ENCODE measurements around the gene GABARAP. TPM values are rescaled to one million over a fixed set of nuclear protein-coding genes. Genes with fewer than 3 reads are reported as not detected.
A peak's percentile ranks its signal among the peaks of the same experiment; 100 is the strongest.

Gene GABARAP
- polyA plus RNA-seq, 1 donor (not counting 4 experiments of a cell fraction or from before 2014, with no cell fraction given), result 271 TPM

DNA sequence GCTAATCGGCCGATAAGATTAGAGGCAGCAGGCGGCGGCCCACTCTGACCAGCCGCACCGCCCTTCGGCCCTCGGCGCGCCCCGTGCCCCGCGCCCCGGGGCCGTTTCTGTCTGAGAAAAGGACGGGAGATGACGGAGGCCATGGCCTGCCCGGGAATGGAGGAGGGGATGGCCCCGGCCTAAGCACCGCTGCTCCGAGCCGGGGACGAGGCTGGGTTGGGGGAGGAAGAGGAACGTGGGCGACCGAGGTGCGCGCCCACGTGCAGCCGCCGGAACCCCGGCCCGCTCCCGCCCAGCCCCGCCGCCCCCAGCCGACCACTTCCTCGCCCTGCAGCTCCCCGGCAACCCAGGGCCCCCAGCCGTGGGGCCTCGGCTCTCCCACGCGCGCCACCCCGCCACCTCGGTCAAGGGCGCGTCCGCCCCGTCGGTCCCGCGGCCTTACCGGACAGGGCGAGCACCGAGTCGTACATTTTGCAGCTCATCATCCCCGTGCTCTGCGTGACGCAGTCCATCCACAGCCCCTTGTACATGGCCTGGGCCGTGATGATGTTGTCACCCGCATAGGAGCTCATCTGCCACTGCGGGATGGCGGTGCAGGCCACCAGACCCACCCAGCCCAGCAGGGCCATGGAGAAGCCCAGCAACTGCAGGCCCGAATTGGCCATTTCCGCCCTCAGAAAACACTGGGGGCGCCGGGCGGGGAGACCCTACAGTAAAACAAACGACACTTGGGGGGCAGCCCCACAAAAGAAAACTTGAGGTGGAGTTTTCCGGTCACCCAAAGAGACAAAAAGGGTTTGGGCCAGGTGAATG lies 19.3 kb upstream of the GABARAP start:
- TF ChIP-seq, protein P1, sequence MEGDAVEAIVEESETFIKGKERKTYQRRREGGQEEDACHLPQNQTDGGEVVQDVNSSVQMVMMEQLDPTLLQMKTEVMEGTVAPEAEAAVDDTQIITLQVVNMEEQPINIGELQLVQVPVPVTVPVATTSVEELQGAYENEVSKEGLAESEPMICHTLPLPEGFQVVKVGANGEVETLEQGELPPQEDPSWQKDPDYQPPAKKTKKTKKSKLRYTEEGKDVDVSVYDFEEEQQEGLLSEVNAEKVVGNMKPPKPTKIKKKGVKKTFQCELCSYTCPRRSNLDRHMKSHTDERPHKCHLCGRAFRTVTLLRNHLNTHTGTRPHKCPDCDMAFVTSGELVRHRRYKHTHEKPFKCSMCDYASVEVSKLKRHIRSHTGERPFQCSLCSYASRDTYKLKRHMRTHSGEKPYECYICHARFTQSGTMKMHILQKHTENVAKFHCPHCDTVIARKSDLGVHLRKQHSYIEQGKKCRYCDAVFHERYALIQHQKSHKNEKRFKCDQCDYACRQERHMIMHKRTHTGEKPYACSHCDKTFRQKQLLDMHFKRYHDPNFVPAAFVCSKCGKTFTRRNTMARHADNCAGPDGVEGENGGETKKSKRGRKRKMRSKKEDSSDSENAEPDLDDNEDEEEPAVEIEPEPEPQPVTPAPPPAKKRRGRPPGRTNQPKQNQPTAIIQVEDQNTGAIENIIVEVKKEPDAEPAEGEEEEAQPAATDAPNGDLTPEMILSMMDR (optimal IDR thresholded peaks at IDR 0.05 in 1 of 3, IDR thresholded peaks at IDR 0.05 in 1 of 3, conservative IDR thresholded peaks at IDR 0.05 in 1 of 3; ENCODE audit: extremely low read depth in 1 of 3, insufficient read depth in 2 of 3, low read length in 3 of 3), result no peak
- TF ChIP-seq EZH2 (IDR thresholded peaks at IDR 0.05; ENCODE audit: low read length), result no peak
- Histone ChIP-seq H3K36me3 (ENCODE audit: control insufficient read depth in 2 of 2, extremely low read depth in 1 of 2, insufficient read depth in 2 of 2, low read length in 2 of 2) (peaks cover 3 to 28% of the 10 kb centered on the region in 2 experiments), H3K9me1 (ENCODE audit: control insufficient read depth, extremely low read depth, insufficient read depth, low read length) (no peaks in the 10 kb centered on the region), H3K4me3 (ENCODE audit: control insufficient read depth in 2 of 3, extremely low read depth in 1 of 3, insufficient read depth in 2 of 3, low read depth in 1 of 3, low read length in 3 of 3) (peak overlapping the region; percentile 41 to 42 (median 41)), H3K4me1 (ENCODE audit: control insufficient read depth, extremely low read depth, insufficient read depth, low read length) (peaks cover 34% of the 10 kb centered on the region), H3K9ac (ENCODE audit: control insufficient read depth, extremely low read depth, insufficient read depth, low read length) (peak overlapping the region; percentile 74), H3K79me2 (ENCODE audit: control insufficient read depth, insufficient read depth, low read length) (no peaks in the 10 kb centered on the region), H2AFZ (ENCODE audit: control insufficient read depth, low read length) (peak overlapping the region; percentile 79), H3K4me2 (ENCODE audit: control insufficient read depth, extremely low read depth, insufficient read depth, low read depth, low read length) (peak overlapping the region; percentile 92), H3K27me3 (ENCODE audit: control insufficient read depth, extremely low read depth, insufficient read depth, low read length) (no peaks in the 10 kb centered on the region), H3K27ac (ENCODE audit: control insufficient read depth, insufficient read depth, low read length) (peak overlapping the region; percentile 40), H3K9me3 (ENCODE audit: control insufficient read depth, low read depth, low read length) (no peaks in the 10 kb centered on the region), H4K20me1 (ENCODE audit: control insufficient read depth, extremely low read depth, insufficient read depth, low read length) (no peaks in the 10 kb centered on the region)
- FAIRE-seq (no peak), DNase-seq (ENCODE audit: low read depth, low spot score) (no peak)
- dilution Hi-C loops (cut with MboI; ENCODE audit: extremely low pct_ligation_motif_present, low sequenced_read_pairs), result no loop called here

GRCh38 chr17:7260651-7261378 lies 18.6 kb upstream of the GABARAP start:
- peak overlapping the region; percentile 92 for H3K4me2 ChIP-seq (ENCODE audit: control insufficient read depth, extremely low read depth, insufficient read depth, low read depth, low read length)
- H3K9me3 ChIP-seq (ENCODE audit: control insufficient read depth, low read depth, low read length), result no peaks in the 10 kb centered on the region
- H3K9me1 ChIP-seq (ENCODE audit: control insufficient read depth, extremely low read depth, insufficient read depth, low read length), result no peaks in the 10 kb centered on the region
- peak overlapping the region; percentile 74 for H3K9ac ChIP-seq (ENCODE audit: control insufficient read depth, extremely low read depth, insufficient read depth, low read length)
- H3K4me3 ChIP-seq (ENCODE audit: control insufficient read depth in 2 of 3, extremely low read depth in 1 of 3, insufficient read depth in 2 of 3, low read depth in 1 of 3, low read length in 3 of 3), result peak overlapping the region; percentile 41 to 42 (median 41)
- H4K20me1 ChIP-seq (ENCODE audit: control insufficient read depth, extremely low read depth, insufficient read depth, low read length), result no peaks in the 10 kb centered on the region
- no peaks in the 10 kb centered on the region for H3K79me2 ChIP-seq (ENCODE audit: control insufficient read depth, insufficient read depth, low read length)
- H3K27me3 ChIP-seq (ENCODE audit: control insufficient read depth, extremely low read depth, insufficient read depth, low read length), result no peaks in the 10 kb centered on the region
- DNase-seq (ENCODE audit: low read depth, low spot score) (no peak), FAIRE-seq (no peak)
- no peak for TF ChIP-seq EZH2 (IDR thresholded peaks at IDR 0.05; ENCODE audit: low read length)
- H3K4me1 ChIP-seq (ENCODE audit: control insufficient read depth, extremely low read depth, insufficient read depth, low read length), result peaks cover 34% of the 10 kb centered on the region
- dilution Hi-C loops (cut with MboI; ENCODE audit: extremely low pct_ligation_motif_present, low sequenced_read_pairs), result no loop called here
- peaks cover 4 to 31% of the 10 kb centered on the region in 2 experiments for H3K36me3 ChIP-seq (ENCODE audit: control insufficient read depth in 2 of 2, extremely low read depth in 1 of 2, insufficient read depth in 2 of 2, low read length in 2 of 2)
- peak overlapping the region; percentile 79 for H2AFZ ChIP-seq (ENCODE audit: control insufficient read depth, low read length)
- peak overlapping the region; percentile 40 for H3K27ac ChIP-seq (ENCODE audit: control insufficient read depth, insufficient read depth, low read length)
